Heart left ventricle (tissue), 16 donors: Measurements from ENCODE around the gene EPS8L1. TPM values are rescaled to one million over a fixed set of nuclear protein-coding genes. Genes with fewer than 3 reads are reported as not detected.

ENCODE experiments used
- ATAC-seq, 4 donors: fragments of 200-7000 bp; cut with Tn5 transposase; one replicate each; pipeline ENCODE4 v1.9.1; 2020 to 2022; ENCODE audit warnings: moderate library complexity in 4 of 4, mild to moderate bottlenecking in 3 of 4, moderate number of reproducible peaks in 1 of 4
- DNase-seq, 5 donors: peaks; one replicate each; pipeline ENCODE4 v3.0.0-alpha.2; 2020
- H3K27ac ChIP-seq, 12 donors: fragments of 200-600 bp; sonication (generic) in 4 of 12; one replicate each; pipeline versions ENCODE4 v1.5.0 to v1.8.0; 2016 to 2022; ENCODE audit warnings: mild to moderate bottlenecking in 2 of 12
- H3K27me3 ChIP-seq, 9 donors: fragments of 200-600 bp; sonication (generic) in 2 of 9; one replicate each; pipeline versions ENCODE4 v1.5.1 to v1.8.0; 2016 to 2022; ENCODE audit warnings: mild to moderate bottlenecking in 3 of 9
- H3K36me3 ChIP-seq, 9 donors: fragments of 200-600 bp; sonication (generic) in 2 of 9; one replicate each; pipeline versions ENCODE4 v1.5.0 to v1.8.0; 2018 to 2022; ENCODE audit warnings: mild to moderate bottlenecking in 2 of 9
- H3K4me1 ChIP-seq, 12 donors: fragments of 200-600 bp; sonication (generic) in 4 of 12; one replicate each; pipeline versions ENCODE4 v1.5.0 to v1.8.0; 2016 to 2022; ENCODE audit warnings: mild to moderate bottlenecking in 3 of 12
- H3K4me3 ChIP-seq, 12 donors: fragments of 200-600 bp; sonication (generic) in 4 of 12; one replicate each; pipeline versions ENCODE4 v1.5.0 to v1.8.0; 2017 to 2022; ENCODE audit warnings: mild to moderate bottlenecking in 9 of 12, moderate library complexity in 4 of 12
- H3K9me3 ChIP-seq, 12 donors: fragments of 200-600 bp; sonication (generic) in 4 of 12; one replicate each; pipeline versions ENCODE4 v1.5.0 to v1.8.0; 2016 to 2022; ENCODE audit warnings: mild to moderate bottlenecking in 1 of 12
- POLR2A ChIP-seq, 2 donors: fragments of 450-650 bp; IDR thresholded peaks; one replicate each; pipeline ENCODE4 v1.6.1; 2017; ENCODE audit warnings: antibody characterized with exemption in 2 of 2, mild to moderate bottlenecking in 2 of 2, moderate library complexity in 2 of 2
- WGBS, 4 donors: extraction: QIAGEN DNeasy Blood & Tissue Kit in 2 of 4; methylation state at CpG; one replicate each; pipeline versions ENCODE4 v1.1.5 to v1.1.7; 2013 to 2018; 5-methylcytosine and 5-hydroxymethylcytosine counted together
- intact Hi-C, 10 donors: fragments of 100-400 bp; cut with DNase I; formaldehyde crosslinking; loops; one replicate each; pipeline versions ENCODE4 v1.11.1 to v1.14.2; 2022
- polyA plus RNA-seq, 2 donors: library from polyadenylated mRNA; stranded (reverse); fragments of 200-250 nt; gene quantifications; one replicate each; pipeline ENCODE4 v1.2.3, GENCODE V29; 2013
- total RNA-seq, 9 donors: library from RNA; depleted of rRNA in 2 of 9; stranded (reverse); fragments of >200 nt in 2 of 9; fragmentation: NEBNext Ultra II Directional in 3 of 9; extraction: Animal tissue kit (Norgen Biotek cat#: 25700) in 3 of 9; gene quantifications; one replicate each; pipeline versions ENCODE4 v1.1.0 to v1.2.4, GENCODE V29; 2016 to 2023
- TF ChIP-seq, protein P1 (sequence below), 12 donors: fragments of 200-600 bp; sonication (generic) in 4 of 12; IDR thresholded peaks; one replicate each; pipeline versions ENCODE4 v1.5.0 to v1.8.0; 2018 to 2022; ENCODE audit warnings: antibody characterized with exemption in 12 of 12, mild to moderate bottlenecking in 5 of 12
- donor health status: ischemic (EF 13 %, LVEDD 7.1; RV severe dilation, severe dysfunction).
- donor health status: healthy with polysubstance abuse.
- donor health status: DM: no; HTN: yes; CAD: no.
- donor health status: DM: no; HTN: no; CAD: no.
- donor health status: ischemic (EF 25% LVEDD 6.9; RV normal size, moderate dysfunction).
- donor health status: ischemic (EF 25% LVEDD 5.7; RV mildly dilated, moderate dysfunction).
- donor health status: healthy.
- donor health status: DM: yes; HTN: yes; CAD: no.
- donor health status: ischemic (EF 35%, LVEDD 5.7; RV mildly dilated, moderate dysfunction).
- donor health status: nonischemic (EF 11% LVEDD 7.7; RV severe dilation, severe dysfunction).
- donor health status: DM: yes; HTN: yes; CAD: no.
- donor health status: PGD.
- donor health status: ischemic (EF 29% LVEDD 5.4; RV normal size, mild dysfunction).
- donor health status: nonischemic (EF 23%, LVEDD 6.1; RV moderate dilation, normal function).

The EPS8L1 gene
- total and polyA plus RNA-seq, 11 donors: 0.44 to 25.5 (median 2.0) TPM

DNA sequence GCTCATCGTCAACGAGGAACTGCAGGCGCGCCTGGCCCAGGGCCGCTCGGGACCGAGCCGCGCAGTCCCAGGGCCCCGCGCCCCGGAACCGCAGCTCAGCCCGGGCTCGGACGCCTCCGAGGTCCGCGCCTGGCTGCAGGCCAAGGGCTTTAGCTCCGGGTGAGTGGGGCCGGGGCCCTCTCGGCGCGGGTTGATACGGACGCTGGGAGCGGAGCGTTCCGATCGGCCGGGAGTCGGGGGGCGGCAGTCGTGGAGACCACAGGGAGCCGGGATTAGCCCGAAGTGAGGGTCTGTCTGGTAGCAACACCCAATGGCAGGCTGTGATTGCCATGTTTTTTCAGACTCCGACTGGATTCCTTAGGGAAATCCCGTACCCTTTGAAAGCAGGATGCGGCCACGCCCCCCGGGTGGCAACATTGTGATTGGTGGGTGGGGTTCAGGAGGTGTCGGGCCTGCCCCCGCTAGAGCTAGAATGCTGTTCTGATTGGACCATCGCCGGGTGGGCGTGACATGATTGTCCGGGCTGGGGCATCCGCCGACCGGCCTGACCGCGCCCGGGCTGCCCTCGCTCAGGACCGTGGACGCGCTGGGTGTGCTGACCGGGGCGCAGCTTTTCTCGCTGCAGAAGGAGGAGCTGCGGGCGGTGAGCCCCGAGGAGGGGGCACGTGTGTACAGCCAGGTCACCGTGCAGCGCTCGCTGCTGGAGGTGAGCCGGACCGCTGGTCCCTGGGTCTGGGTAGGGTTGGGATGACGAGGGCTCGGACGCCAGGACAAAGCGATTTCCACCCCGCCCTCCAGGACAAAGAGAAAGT lies 11.3 kb downstream of the EPS8L1 start:
- H3K27ac ChIP-seq: peak overlapping the region in 9 of 12 donors; percentile 14 to 66 (median 46)
- 1 to 9% (median 4%) methylated on average over 47 to 74 of the region's 74 CpGs for WGBS, 4 donors
- H3K4me3 ChIP-seq: peak overlapping the region; percentile 37 to 67 (median 54)
- H3K36me3 ChIP-seq: peaks cover 0 to 24% (median 19%) of the 10 kb centered on the region in 9 donors
- intact Hi-C loops: no loop called here
- H3K4me1 ChIP-seq: peaks cover 0 to 48% (median 27%) of the 10 kb centered on the region in 12 donors
- no peaks in the 10 kb centered on the region for H3K9me3 ChIP-seq
- DNase-seq: peak; percentile 96 to 98 (median 96)
- peaks cover 11 to 58% (median 29%) of the 10 kb centered on the region in 9 donors for H3K27me3 ChIP-seq
- TF ChIP-seq POLR2A (IDR thresholded peaks at IDR 0.05): peak in 1 of 2 donors; percentile 24
- TF ChIP-seq, protein P1, sequence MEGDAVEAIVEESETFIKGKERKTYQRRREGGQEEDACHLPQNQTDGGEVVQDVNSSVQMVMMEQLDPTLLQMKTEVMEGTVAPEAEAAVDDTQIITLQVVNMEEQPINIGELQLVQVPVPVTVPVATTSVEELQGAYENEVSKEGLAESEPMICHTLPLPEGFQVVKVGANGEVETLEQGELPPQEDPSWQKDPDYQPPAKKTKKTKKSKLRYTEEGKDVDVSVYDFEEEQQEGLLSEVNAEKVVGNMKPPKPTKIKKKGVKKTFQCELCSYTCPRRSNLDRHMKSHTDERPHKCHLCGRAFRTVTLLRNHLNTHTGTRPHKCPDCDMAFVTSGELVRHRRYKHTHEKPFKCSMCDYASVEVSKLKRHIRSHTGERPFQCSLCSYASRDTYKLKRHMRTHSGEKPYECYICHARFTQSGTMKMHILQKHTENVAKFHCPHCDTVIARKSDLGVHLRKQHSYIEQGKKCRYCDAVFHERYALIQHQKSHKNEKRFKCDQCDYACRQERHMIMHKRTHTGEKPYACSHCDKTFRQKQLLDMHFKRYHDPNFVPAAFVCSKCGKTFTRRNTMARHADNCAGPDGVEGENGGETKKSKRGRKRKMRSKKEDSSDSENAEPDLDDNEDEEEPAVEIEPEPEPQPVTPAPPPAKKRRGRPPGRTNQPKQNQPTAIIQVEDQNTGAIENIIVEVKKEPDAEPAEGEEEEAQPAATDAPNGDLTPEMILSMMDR (IDR thresholded peaks at IDR 0.05): no peak
- ATAC-seq: peak; percentile 82 to 93 (median 86)

DNA sequence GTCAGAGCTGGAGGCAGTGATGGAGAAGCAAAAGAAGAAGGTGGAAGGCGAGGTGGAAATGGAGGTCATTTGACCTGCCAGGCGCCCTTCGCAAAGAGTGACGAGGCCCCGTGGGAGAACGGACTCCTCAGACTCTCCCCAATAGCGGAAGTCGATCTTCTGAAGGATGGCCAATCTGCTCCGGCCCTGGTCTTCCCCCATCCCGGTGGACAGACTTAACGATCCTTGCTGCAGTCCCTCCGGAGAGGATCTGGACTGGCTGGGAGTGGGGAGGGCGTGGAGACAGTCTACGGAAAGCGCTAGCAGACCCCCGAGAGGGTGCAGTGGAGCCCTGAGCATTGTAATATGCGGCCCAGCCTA lies 11.9 kb downstream of the EPS8L1 start:
- Histone ChIP-seq H3K4me3 (peak overlapping the region; percentile 37 to 67 (median 54)), H3K9me3 (no peaks in the 10 kb centered on the region), H3K36me3 (peaks cover 0 to 30% (median 25%) of the 10 kb centered on the region in 9 donors), H3K27me3 (peaks cover 9 to 52% (median 24%) of the 10 kb centered on the region in 9 donors), H3K27ac (peak overlapping the region in 9 of 12 donors; percentile 3 to 66 (median 46)), H3K4me1 (peaks cover 0 to 42% (median 22%) of the 10 kb centered on the region in 12 donors)
- WGBS, 4 donors: 25 to 35% (median 31%) methylated on average over 16 to 17 of the region's 17 CpGs
- ATAC-seq (peak in 3 of 4 donors; percentile 2 to 21 (median 20)), DNase-seq (peak in 2 of 5 donors; percentile 53 to 68)
- intact Hi-C loops: no loop called here
- TF ChIP-seq POLR2A (IDR thresholded peaks at IDR 0.05): no peak
- TF ChIP-seq, protein P1 (IDR thresholded peaks at IDR 0.05): no peak

DNA sequence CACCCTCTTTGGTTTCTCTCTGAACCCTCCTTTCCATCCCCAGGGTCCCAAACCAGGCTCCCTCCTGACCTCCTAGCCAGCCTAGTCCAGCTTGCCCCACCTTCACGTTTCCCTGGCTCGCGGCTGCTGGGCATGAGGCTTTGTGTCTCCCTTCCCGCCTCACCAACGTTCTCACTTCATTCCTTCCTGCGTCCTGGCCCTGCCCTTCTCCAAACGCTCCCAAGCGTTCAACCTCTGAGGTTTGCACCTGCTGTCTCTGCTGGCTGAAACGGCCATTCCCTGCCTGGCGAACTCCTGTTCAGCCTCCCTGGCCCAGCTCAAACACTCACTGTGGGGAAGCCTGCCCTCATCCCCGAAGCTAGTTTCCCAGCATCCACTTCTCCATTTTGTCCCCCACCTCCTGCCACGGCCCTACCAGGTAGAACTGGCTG lies 12.4 kb downstream of the EPS8L1 start:
- Histone ChIP-seq H3K9me3 (no peaks in the 10 kb centered on the region), H3K36me3 (peaks cover 0 to 35% (median 30%) of the 10 kb centered on the region in 9 donors), H3K4me3 (peak overlapping the region in 9 of 12 donors; percentile 46 to 67 (median 57)), H3K4me1 (peaks cover 0 to 42% (median 22%) of the 10 kb centered on the region in 12 donors), H3K27me3 (peaks cover 6 to 47% (median 18%) of the 10 kb centered on the region in 9 donors), H3K27ac (peak overlapping the region in 8 of 12 donors; percentile 3 to 66 (median 40))
- peak in 2 of 5 donors; percentile 22 to 44 for DNase-seq
- intact Hi-C loops: loop anchor here in 1 of 10 donors (2.0 kb wide), 1 partner anchor 27 kb away; no protein-coding TSS in a partner anchor
- TF ChIP-seq POLR2A (IDR thresholded peaks at IDR 0.05): no peak
- TF ChIP-seq, protein P1 (IDR thresholded peaks at IDR 0.05): no peak
- ATAC-seq: no peak
- 56 to 76% (median 66%) methylated on average over 12 of the region's 12 CpGs for WGBS, 4 donors
